A549 treated with AZD9567 at 1 μM for 4 hours (cell line): ENCODE measurements around the gene SGTB. TPM values are rescaled to one million over a fixed set of nuclear protein-coding genes. Genes with fewer than 3 reads are reported as not detected.

Source experiments
- total RNA-seq: library from RNA; stranded (reverse); fragments of 200-300 nt; extraction: Qiagen RNA extraction; gene quantifications from 5 replicates; pipeline ENCODE4 v1.2.3, GENCODE V29; 2022; ENCODE audit not compliant: insufficient read depth

The SGTB gene, protein sequence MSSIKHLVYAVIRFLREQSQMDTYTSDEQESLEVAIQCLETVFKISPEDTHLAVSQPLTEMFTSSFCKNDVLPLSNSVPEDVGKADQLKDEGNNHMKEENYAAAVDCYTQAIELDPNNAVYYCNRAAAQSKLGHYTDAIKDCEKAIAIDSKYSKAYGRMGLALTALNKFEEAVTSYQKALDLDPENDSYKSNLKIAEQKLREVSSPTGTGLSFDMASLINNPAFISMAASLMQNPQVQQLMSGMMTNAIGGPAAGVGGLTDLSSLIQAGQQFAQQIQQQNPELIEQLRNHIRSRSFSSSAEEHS
- total RNA-seq: 5.5 to 8.2 TPM (median 7.2 TPM) in 5 replicates

DNA sequence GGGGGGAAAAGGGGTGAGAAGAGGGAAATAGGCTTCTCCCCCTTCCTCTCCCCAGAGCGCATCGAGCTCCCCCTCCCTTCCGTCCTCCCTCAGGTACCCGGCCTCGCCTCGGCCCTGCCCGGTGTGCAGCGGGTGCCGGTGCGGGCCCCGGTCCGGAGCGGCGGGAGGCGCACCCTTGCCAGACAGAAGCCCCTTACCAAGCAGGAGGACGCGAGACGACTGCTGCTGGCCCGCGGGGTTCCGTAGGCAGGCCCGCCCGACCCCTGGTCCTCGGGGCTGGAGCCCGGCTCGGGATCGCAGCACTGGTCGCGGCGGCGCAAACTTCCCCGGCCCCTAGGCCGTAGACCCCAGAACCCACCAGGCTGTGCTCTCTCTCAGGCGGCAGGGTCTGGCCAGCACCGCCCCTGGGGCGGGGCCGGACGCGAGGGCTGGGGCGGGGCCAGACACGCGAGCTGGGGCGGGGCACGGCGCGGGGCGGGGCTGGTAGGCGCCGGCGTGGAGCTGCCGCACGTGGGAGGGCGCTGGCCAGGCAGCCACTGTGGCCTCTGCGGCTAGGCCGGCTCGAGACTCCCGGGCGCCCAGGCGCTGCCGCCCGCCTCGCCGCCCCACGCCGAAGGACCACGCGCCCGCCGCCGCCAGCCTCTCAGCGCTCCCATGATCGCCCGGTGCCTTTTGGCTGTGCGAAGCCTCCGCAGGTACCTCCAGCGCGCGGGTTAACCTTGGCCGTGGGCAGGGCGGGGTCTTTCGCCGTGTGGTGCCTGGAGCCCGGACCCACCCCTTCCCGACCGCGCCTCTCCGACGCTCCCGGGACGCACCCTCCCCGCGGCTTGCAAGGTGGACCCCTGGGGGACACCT is at the start of gene SGTB, which contains the start of gene NLN:
TSS of gene SGTB (minus strand) at position 390 of the 855 bp plus-strand sequence. CDS start 1,302 bp downstream, outside the sequence.
TSS of gene NLN (plus strand) at position 486 of the 855 bp plus-strand sequence. CDS start at position 655, 169 bp downstream.

DNA sequence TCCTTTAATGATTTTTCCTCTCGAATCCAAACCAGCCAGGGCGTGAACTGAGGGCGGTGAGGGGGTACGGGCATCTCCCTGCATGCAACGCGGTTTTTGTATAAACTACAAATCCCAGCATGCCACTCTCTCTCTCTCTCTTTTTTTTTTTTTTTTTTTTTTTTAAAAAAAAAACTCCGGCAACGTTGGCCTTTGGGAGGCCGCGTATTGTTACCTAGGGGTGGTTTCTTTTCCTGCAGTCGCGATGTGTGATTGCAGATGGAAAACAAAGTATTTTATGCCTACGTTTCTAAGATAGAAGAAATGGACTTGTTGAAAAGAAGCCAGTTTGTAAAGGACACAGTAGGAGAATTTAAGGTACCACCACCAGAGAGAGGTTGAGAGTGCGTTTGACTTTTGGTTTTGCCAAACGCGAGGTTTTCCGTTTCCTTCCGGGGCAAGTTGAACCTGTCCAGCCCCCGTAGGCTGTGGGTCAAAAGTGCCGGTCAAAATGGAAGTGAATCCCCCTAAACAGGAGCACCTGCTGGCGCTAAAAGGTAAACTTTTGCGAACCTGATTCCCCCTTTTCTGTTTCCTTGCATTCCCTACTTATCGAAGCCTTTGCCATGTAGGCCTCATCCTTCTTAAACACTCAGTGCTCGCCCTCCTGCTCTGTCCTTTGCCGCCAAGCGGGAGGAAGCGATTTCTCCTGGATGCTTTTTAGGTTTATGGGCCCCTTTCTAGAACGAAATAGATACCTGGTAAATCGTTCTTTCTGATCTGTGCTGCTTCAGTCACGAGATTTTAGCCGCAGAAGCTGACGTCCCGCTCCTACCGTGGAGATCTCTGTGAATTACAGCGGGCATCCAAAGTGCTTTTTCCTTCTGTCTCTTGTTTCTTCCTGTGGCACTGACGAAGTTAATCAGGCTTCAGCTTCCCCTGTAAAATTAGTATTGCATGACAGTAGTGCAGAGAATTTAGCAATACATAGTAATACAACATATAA is 97.0 kb downstream of the SGTB start, which contains the start of the genes SHLD3 and TRAPPC13:
TSS of gene SHLD3 (plus strand) at position 457 of the 985 bp plus-strand sequence. CDS start 4,561 bp downstream, outside the sequence.
TSS of gene TRAPPC13 (plus strand) at position 457 of the 985 bp plus-strand sequence. CDS start at position 491, 34 bp downstream.

DNA sequence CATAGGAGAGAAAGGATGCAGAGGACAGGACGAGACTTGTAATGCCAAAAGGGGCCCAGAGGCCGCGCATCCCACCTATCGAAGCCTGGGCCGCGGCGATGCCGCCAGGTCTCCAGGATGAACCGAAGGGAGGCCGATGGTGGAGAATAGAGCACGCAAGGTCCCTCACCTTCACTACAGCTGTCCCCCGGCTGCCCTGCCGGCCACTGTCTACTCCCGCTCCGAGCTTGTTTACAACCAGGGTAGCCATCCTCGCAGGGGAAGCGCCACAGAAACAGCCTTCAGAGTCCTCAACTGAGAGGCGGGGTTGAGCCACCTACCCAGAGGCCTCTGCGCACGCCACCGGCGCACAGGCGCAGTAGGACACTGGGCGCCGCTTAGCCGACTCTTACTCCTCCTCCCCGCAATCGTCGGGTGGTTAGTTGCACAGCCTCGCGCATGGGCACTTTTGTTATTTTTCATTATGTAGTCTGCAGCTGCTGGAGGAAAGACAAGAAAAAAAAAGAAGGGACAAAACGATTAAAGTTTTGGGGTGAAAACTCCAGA is 97.8 kb downstream of the SGTB start, which contains the start of gene TRIM23:
TSS of gene TRIM23 (minus strand) at position 309 of the 546 bp plus-strand sequence. CDS start at position 250, 59 bp downstream.

Other genes starting within 250 kb of the SGTB start
- 0.02 to 0.03 TPM (median 0.02 TPM) in 3 of 5 replicates, not detected in the others for gene ADAMTS6, start 240.2 kb downstream of the SGTB start, total RNA-seq
- 28.2 to 31.2 TPM (median 29.7 TPM) in 5 replicates for gene CENPK, start 158.9 kb downstream of the SGTB start, total RNA-seq
- 16.0 to 33.7 TPM (median 16.3 TPM) in 5 replicates for gene PPWD1, start 158.8 kb downstream of the SGTB start, total RNA-seq
- 6.5 to 9.1 TPM (median 7.9 TPM) in 5 replicates for gene TRIM23, start 97.8 kb downstream of the SGTB start, total RNA-seq
- gene SHLD3, start 97.1 kb downstream of the SGTB start, total RNA-seq: 1.9 to 3.0 TPM (median 2.0 TPM) in 5 replicates
- gene TRAPPC13, start 97.1 kb downstream of the SGTB start, total RNA-seq: 10.1 to 17.6 TPM (median 13.0 TPM) in 5 replicates
- gene NLN, start 96 bp upstream of the SGTB start, total RNA-seq: 50.5 to 74.7 TPM (median 61.2 TPM) in 5 replicates
- 19.4 to 29.5 TPM (median 22.1 TPM) in 5 replicates for gene ERBIN, start 204.5 kb upstream of the SGTB start, total RNA-seq